Hematopoietic multipotent progenitor cell treated with erythropoietin and hydrocortisone succinate and interleukin-3 and kit ligand, for 17 days (in vitro differentiated cells): ENCODE measurements around the gene USP15.

Experiments
- DNase-seq: peaks from one replicate; pipeline ENCODE4 v3.0.0-alpha.2; 2015; ENCODE audit warnings: low spot score

USP15 gene

DNA sequence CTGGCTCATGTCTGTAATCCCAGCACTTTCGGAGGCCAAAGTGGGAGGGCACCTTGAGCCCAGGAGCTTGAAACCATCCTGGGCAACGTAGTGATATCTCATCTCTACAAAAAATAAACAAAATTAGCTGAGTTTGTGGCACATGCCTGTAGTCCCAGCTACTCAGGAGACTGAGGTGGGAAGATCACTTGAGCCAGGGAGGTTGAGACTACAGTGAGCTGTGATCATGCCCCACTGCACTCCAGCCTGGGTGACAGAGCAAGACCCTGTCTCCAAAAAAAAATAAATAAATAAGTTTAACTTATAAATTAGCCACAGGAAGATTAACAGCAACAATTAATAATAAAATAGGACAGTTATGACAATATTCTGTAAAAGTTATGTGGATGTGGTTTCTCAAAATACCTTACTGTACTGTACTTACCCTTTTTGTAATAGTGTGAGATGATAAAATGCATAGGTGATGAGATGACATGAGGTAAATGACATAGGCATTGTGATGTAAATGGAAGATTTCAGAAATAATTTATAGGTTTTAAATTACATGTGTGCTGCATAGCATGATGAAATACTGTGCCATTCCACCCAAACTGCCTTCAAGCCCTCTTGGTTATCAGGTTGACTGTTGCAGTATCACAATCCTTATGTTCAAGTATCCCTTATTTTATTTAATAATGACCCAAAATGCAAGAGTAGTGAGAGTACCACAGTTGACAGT, 22.0 kb downstream of the USP15 start:
- DNase-seq = peak; percentile 26

DNA sequence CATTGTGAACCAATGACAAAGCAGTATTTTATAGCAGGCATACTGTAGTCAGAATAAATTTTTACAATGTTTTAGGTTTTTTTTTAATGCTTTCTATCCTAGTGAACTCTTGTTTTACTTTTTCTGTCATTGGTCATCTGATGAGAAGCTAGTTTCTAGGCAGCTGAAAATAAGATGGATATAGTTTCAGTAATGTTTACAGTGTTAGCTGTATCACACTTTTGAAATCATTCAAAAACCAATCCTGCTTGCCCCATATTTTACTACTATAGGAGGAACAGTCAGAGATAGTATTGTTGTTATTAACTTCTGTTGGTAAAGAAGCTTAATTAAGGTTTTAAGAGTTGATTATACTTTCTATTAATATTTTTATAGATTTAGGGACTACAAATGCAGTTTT, 24.5 kb downstream of the USP15 start:
- no peak for DNase-seq

DNA sequence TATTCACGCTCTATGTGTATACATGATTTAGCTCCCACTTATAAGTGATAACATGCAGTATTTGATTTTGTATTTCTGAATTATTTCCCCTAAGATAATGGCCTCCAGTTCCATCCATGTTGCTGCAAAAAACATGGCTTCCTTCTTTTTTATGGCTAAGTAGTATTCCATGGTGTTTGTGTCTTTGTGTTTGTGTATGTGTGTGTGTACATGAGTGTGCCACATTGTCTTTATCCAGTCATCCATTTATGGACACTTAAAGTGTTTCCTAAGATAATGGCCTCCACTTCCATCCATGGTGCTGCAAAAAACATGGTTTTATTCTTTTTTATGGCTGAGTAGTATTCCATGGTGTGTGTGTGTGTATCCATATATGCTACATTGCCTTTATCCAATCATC, 25.1 kb downstream of the USP15 start:
- no peak for DNase-seq

DNA sequence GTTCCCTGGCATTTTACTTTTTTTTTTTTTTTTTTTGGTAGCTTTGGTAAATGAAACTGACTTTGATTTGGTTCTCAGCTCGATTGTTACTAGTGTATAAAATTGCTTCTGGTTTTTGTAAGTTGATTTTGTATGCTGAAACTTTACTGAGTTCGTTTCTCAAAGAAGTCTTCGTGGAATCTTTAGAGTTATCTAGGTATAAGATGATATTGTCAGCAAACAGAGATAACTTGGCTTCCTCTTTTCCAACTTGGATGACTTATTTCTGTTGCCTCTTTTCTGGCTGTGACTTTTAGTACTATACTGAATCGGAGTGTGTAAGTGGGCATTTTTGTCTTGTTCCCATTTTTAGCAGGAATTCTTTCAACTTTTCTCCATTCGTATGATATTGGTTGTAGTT, 28.1 kb downstream of the USP15 start:
- no peak for DNase-seq

DNA sequence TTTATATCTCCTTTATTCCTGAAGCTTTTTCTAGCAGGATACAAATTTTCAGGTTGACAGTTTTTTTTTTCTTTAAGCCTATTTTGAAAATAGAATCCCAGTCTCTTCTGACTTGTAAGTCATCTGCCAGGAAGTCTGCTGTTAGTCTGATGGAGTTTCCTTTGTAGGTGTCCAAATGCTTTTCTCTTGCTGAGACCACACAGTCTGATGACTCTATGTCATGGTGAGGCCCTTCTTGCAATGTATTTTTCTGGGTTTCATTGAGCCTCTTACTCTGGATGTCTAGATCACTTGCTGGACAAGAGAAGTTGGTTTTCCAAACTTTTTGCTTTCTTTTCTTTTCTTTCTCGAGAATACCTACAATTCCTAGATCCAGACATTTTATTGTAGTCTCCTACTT, 30.6 kb downstream of the USP15 start:
- DNase-seq = no peak

DNA sequence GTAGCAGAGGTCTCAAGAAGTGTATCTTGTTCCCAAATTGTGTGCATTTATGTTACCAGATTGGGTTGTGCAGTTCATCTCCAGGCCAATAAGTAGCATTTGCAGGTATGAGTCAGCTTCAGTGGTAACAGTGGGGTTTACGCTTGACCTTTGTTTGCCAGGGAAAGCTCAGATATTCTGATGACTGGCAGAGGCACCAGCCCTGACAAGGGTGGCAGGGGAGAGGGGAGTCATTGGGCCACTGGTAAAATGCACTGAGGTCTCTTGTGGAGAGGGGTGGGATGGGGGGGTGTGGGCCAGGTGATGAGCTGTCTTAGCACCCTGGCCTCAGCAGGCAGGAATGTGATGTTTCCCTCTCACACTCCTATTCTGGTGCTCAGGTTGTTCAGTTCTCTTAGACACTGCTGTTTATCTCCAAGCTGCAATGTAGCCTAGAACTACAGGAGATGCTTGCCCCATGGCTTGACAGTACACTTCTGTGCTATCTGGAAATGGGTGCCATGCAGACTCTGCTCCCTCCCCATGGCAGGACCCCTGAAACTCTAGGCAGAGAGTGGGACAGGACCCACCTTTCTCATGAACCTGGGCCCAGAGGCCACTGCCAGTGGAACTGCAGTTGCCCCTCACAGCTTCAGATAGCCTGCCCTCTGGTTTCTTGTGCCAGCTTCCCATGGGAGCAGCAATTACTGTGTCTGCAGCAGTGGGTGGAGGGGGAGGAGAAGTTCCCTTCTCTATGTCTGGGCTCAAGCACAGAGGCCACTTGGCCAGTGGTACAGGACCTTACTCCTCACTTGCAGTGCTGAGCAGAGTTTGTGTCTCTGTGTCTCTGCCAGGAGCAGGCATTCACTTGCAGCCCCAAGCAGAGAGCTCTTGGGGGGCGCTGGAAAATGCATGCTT, 31.9 kb downstream of the USP15 start:
- no peak for DNase-seq

DNA sequence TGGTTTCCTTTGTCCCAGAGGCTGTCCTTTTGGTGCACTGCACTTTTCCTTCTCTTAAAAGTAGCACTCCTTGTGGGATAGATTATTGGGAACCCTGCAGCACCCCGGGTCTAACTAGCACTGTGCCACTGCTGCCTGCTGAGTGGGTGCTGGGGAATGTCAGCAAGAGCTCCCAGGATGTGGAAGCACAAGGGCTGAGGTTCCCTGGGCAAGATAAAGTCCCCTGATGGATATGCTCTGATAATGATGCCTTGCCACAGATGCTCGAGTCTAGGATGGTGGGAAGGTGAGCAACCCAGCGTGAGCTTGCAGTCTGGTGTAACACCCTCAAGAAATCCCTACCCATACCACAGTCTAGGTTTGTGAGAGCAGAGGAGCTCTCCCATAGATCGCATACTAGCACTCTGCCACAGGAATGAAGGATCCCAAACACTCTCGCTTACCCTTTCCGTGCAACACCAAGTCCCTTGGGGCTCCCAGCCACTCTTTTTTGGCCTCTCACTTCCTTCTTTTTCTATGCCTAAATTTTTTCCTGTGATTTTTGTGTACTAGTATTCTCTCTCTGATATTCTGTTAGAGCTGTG, 32.6 kb downstream of the USP15 start:
- DNase-seq = no peak

DNA sequence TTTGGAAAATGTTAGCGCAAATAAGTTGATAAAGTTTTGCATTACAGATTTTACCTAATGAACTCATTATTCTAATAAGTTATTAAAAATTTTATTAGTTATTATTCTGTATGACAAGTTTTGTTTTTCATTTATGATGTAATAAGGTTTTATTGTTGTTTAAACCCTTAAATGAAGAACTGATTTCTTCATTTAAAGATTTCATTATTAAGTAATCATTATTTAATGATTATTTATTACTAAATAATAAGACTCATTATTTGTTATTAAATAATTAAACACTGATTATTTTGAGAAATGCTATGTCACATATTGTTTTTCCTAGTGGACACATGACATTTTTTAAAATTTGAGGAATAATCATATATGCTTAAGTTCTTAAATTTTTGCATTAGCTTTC, 34.2 kb downstream of the USP15 start:
- no peak for DNase-seq

DNA sequence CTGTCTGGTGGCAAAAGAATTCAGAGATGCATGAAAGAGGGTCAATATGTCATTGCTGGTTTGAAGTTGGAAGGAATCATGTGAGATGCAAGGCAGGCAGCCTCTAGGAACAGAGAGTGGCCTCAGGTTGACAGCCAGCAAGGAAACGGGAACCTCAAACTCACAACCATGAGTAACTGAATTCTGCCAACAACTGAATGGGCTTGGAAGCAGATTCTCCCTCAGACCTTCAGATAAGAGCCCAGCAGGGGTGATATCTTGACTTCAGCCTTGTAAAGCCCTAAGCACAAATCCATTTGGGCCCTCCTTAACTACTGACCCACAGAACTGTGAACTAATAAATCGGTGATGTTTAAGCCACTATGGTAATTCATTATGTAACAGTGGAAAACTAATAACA, 35.8 kb downstream of the USP15 start:
- DNase-seq = no peak

DNA sequence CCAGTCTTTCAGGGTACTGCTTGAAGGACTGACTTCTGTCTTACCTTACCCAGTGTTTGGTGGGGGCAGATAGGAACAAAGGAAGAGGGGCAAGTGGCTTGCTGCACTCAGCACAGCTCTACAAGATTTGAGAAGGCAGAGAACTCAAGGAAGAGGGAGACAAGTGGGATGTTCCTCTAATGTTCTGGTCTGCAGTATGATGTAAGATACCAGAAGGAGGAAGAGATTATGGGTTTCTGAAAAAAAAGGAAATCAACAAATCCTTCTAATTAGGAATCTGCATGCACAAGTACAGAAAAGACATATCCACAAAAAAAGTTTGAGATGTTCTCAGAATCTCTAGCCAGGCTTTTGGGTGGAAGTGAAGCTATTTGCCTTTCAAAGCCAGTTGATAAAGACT, 37.1 kb downstream of the USP15 start:
- DNase-seq = no peak

DNA sequence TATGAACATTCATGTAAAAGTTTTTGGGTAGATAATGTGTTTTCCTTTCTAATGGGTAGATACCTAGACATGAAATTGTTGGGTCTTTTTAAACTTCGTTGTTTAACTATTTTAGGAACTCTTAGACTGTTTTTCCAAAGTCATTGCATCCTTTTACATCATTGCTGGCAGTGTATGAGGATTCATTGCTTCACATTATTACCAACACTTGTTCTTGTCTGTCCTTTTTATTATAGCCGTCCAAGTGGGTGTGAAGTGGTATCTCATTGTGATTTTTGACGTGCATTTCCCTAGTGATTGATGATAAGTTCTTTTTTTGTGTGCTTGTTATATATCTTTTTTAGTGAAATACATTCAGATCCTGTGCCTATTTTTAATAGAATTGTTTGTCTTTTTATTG, 39.4 kb downstream of the USP15 start:
- no peak for DNase-seq

DNA sequence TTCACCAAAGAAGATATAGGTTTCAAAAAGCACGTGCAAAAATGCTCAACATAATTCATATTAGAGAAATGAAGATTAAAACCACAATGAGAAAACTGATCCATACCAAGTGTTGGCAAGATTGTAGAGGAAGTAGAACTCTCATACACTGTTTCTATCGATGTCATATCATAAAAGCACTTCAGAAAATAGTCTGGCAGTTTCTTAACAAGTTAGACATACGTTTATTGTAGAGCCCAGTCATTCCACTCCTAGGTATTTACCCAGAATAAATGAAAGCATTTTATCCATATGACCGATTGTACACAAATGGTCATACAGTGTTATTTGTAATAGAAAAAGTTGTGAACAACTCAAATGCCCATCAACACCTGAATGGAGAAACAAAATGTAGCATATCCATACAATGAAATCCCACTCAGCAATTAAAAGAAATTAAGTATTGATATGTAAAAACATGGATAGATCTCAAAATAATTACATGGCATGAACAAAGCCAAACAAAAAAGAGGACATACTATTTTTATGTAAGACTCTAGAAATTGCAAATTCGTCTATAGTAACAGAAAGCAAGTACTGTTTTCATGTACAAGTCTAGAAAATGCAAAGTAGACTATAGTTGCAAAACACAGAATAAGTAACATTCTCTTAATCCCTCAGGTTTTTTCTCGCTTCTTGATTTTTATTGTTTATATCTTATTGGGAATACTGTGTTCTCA, 41.0 kb downstream of the USP15 start:
- no peak for DNase-seq

DNA sequence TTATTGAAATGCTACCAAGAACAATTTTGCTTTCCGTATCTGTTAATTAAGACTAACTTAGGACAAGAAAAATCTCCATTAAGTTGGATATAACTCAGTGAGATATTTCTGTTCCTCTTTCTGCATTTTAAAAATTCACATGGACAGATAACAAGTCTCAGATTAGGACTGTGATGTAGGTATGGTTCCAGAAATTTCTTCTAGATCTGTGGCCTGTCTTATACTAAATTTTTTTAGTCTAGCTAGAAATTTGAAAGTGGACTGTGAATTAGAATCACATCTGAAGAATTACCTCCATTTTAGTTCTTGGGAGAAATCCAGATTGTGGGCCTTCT, 41.6 kb downstream of the USP15 start:
- DNase-seq = no peak

DNA sequence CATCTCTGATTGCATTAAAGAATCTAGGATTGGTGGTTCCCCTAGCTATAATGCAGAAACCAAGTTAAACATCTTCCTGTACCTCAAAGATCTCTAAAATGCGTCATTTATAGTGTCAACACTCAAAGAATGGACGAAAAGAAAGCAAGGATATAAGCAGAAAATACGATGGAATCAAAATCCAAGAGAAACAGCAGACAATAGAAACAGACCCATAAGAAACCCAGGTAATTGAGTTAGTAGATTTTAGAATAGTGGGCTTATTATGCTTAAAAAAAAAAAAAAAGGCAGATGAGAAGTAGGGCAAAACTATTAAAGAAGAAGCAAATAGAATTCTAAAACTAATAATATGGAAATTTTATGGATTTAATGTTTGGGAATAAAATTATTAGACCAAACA, 44.4 kb downstream of the USP15 start:
- no peak for DNase-seq

DNA sequence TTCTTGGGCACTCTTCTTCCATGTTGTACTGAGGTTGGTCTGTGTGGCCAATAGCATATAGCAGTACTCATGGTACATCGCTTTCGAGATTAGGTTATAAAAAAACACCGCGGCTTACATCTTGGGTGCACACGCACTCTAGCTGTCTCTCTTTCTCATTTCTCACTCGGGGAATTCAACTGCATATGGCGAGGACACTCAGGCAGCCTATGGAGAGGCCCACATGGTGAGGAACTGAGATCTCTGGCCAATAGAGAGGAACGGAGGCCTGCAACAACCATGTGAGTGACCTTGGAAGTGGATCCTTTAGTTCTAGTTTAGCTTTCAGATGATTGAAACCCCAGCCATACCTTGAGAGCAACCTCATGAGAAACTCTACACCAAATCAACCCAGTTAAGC, 45.6 kb downstream of the USP15 start:
- no peak for DNase-seq

DNA sequence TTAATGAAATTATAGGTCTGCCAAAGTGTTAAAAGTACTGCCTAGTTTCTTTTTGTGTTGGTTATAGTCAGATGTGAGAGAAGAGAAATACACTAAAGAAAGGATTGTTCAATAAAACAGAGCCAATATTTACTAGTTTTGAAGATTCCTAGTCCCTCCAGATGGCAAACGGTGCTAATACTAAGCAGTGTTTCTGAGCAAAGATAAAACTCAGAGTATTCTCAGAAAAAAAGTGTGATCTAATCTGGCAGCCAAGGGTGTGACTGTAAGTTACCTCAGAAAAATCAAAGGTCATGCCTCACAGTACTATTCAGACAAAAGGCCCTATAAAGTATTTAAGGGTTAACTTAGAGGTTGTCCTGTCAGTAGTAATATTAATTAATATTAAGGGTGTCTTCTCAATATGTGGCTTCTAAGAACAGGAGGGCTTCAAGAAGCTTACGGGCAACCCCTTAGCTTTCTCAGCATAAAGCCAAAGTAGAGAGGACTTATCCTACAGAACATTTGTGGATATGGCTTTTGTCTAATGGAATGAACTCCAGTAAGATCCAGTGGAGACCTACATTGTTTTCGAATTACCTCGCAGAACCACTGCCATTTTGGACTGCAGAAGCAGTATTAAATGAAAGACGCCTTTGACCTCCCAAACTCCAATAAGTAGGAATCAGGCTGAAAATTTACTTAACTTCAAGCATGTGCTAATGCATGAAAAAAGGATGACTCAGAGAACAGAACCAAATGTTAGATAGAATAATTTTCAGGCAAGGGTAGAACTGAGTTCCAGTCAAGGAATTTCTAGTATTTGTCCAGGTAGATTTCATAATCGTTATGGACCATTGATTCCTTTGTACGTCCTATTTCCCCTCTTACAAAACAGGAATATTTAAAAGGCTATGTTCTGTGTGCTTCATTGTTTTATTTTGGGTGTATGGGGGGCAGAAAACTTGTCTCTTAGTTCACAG, 46.6 kb downstream of the USP15 start:
- DNase-seq = no peak

DNA sequence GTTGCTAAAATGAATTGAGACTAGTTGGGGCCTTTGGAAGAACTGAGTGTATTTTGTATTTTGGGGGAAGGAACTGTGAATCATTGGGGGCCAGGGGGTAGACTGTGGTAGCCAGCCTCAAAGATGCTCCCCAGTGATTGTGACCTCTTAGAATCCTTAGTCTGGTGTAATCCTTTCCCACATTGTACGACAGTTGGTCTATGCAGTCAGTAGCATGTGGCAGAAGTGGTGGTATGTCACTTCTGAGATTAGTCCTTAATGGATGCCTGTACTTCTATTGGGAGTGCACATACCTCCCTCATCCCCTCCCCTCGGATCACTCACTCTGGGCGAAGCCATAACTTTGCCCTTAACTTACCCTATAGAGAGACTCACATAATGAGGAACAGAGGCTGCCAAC, 48.0 kb downstream of the USP15 start:
- no peak for DNase-seq

DNA sequence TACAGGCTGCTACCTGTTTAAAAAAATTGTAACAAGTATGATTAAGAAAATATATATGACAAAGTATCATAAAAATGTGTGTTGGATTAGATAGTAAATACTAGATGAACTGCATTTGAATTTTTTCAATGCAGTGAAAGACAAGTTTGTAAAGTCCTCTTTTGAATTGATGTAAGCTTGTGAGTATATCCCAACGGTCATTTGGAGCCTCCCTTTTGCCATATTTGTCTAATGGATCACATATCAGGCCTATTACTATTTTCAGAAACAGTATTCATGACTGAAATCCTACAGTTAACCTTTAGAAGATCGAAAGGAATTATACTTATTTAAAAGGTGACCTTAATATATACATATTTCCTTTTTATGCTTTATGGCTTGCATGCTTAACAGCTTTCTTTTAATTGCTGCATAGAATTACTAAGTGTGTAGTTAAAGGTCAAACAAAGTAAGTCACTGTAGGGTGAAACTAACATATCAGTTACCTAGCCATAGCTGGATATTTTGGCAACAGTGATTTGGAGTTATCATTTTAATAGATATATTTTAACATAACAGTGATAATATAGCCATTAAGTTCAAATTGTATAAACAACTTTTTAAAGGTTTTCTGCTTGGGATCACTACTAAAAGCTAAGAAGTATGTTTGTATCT, 53.6 kb downstream of the USP15 start:
- no peak for DNase-seq

DNA sequence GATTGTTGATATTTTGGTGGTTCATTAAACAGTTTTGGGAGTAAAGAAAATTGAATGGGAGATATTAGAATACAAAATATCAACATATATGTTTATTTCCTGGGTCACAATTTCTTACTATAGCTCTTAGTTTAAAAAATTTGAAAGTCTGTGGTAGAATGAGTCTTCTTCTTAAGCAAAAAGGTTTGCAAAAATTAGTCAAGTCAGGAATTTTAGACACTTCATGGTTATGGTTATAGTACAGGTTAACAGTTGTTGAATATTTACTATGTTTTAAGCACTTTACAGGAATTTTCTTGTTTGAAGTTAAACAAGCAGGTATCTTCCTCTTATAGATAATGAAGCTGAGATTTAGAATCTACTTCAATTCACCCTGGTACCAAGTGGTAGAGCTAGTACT, 56.8 kb downstream of the USP15 start:
- DNase-seq = no peak

DNA sequence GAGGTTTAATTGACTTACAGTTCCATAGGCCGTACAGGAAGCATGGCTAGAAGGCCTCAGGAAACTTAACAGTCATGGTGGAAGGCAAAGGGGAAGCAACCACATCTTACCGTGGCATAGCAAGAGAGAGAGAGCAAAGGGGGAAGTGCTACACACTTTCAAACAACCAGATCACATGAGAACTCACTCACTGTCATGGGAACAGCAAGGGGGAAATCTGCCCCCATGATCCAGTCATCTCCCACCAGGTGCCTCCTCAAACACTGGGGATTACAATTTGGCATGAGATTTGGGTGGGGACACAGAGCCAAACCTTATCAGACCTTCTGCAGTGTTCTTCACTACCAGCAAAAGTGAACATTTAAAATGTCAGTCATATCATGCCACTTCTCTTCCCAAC, 58.9 kb downstream of the USP15 start:
- DNase-seq = no peak

DNA sequence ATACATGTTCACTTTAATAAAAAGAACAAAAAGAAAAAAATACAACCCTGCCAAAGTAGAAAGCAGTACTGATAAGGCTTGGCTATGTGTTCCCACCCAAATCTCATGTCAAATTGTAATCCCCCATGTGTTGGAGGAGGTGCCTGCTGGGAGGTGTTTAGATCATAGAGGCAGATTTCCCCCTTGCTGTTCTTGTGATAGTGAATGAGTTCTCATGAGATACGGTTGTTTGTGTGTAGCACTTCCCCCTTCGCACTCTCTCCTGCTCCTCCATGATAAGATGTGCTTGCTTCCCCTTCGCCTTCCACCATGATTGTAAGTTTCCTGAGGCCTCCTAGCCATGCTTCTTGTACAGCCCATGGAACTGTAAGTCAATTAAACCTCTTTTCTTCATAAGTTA, 59.9 kb downstream of the USP15 start:
- peak; percentile 42 for DNase-seq
